WI38 (cell line): ENCODE measurements around the gene ZBTB25.

Source experiments
- H3K4me3 ChIP-seq: 2 replicates; pipeline ENCODE4 v1.5.1; 2011; ENCODE audit warnings: low read depth, mild to moderate bottlenecking, control low read depth, low read length
- CTCF ChIP-seq: IDR thresholded peaks from 2 replicates; pipeline ENCODE4 v1.5.1; 2012; ENCODE audit warnings: low read depth, mild to moderate bottlenecking, control low read depth, low read length

Gene ZBTB25

DNA sequence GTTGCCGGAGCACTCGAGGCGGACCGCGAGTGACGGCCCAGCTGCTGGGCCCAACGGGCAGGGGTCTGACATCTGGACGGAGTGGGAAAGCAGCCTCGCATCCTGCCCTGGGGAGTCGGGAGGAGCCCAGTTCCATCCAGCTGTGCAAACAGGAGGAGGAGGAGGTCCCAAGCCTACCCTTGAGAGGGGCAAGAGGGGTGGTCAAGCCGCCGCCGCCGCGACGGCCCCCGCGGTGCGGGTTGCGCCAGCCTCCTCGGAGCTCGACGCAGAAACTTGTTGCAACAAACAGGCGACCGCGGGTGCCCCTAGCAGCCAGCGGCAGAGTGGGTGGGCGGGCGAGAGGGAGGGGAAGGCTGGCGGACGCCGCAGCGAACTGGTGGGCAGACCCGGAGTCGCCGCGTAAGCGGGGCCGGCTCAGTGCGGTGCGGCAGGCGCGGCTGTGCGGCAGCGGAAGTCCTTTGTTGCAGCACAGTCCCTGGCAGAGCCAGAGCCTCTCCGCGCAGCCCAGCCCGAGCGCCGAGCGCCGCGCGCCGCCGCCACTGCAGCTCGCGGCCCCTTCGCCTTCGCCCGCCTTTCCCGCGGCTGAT is 765 bp upstream of the ZBTB25 start, which contains the start of gene ZBTB1:
TSS of gene ZBTB1 (plus strand) at position 461 of the 587 bp plus-strand sequence. CDS start 16,735 bp downstream, outside the sequence.
- no peak for TF ChIP-seq CTCF
- H3K4me3 ChIP-seq = peak within 1 kb of the TSS; percentile 72

DNA sequence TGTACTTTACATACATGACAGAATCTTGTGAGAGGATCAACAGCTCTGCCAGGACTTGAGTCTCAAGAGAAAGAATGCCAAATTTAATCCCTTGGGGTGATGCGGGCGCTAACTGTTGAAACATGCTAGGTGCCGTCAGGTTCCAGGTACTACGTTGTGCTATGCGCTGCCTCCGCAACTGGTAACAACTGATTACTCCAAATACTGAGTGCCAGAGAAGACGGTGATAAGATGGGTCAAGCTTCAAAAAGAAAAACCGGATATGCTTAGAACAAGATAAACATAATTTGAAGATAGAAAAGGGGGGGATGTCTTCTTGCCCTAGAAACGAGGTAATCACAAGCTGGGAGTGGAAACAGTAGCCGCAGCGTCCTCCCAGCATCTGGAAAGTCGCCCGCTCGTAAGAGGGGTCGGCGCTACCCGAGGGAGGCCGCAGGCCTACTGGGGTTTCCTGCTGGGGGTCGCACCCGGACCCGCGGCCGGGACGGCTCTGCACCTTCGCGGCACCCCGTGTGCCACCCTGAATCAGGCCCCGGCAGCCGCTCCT is 678 bp downstream of the ZBTB25 start:
- TF ChIP-seq CTCF = 0 out of 2 replicates have a peak, but pooled peaks have one; percentile 1
- H3K4me3 ChIP-seq = peak overlapping the region; percentile 72

GRCh38 chr14:64502456-64502855 is 1.2 kb downstream of the ZBTB25 start:
- peak overlapping the region; percentile 72 for H3K4me3 ChIP-seq
- TF ChIP-seq CTCF = no peak

- peak overlapping the region; percentile 72 for H3K4me3 ChIP-seq
- TF ChIP-seq CTCF = no peak
These were observed 2.0 kb downstream of the ZBTB25 start for GRCh38 chr14:64501411-64502171.

GRCh38 chr14:64500088-64500487 is 3.5 kb downstream of the ZBTB25 start:
- no peak overlapping the region for H3K4me3 ChIP-seq
- TF ChIP-seq CTCF = no peak

GRCh38 chr14:64496764-64497163 is 6.9 kb downstream of the ZBTB25 start:
- TF ChIP-seq CTCF = no peak

DNA sequence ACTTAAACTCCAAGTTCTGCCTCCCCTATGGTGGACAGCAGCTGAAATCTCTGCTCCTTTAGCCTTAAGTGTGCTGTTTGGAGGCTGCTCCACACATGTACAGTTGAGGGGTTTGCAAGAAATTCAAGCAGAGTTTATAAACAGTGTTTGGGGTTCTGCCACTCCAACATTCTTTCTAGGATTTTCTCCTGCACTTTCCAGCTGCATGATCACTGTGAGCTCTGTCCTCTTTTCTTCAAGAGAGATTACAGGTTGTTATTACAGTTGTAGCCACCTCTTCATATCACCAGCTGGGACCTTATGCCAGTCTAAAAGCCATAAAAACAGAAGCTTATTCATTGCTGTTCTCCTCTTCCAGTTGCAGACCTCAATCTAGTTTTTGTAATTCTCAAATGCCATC is 8.4 kb downstream of the ZBTB25 start:
- TF ChIP-seq CTCF = no peak
- H3K4me3 ChIP-seq = no peak overlapping the region

More at GRCh38 chr14:64496764-64497163, 6.9 kb downstream of the ZBTB25 start:
- H3K4me3 ChIP-seq = no peak overlapping the region
